ENCODE measurements around the gene RASGRP4.

- TF ChIP-seq, protein P1, sequence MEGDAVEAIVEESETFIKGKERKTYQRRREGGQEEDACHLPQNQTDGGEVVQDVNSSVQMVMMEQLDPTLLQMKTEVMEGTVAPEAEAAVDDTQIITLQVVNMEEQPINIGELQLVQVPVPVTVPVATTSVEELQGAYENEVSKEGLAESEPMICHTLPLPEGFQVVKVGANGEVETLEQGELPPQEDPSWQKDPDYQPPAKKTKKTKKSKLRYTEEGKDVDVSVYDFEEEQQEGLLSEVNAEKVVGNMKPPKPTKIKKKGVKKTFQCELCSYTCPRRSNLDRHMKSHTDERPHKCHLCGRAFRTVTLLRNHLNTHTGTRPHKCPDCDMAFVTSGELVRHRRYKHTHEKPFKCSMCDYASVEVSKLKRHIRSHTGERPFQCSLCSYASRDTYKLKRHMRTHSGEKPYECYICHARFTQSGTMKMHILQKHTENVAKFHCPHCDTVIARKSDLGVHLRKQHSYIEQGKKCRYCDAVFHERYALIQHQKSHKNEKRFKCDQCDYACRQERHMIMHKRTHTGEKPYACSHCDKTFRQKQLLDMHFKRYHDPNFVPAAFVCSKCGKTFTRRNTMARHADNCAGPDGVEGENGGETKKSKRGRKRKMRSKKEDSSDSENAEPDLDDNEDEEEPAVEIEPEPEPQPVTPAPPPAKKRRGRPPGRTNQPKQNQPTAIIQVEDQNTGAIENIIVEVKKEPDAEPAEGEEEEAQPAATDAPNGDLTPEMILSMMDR (conservative IDR thresholded peaks at IDR 0.05; ENCODE audit: low read depth, low read length) = no peak
- TF ChIP-seq EZH2 (IDR thresholded peaks at IDR 0.05; ENCODE audit: low read length, unreplicated experiment) (no peak), EZH2phosphoT487 (IDR thresholded peaks at IDR 0.05; ENCODE audit: borderline replicate concordance, low read length) (no peak)
These were observed 52.1 kb downstream of the RASGRP4 start for GRCh38 chr19:38373907-38374331.

Data from PC-3 (cell line).